GM21619 (cell line): ENCODE data around the gene CTSZ.
"Not testable (repeated sequence)": the region's sequence is repeated elsewhere in the genome, so short reads cannot be mapped to it uniquely, and the experiment has no call there.

Source experiments
- ATAC-seq: cut with Tn5 transposase; IDR thresholded peaks from one replicate; pipeline ENCODE4 v1.9.1; 2021; ENCODE audit not compliant: unreplicated experiment

Gene CTSZ

DNA sequence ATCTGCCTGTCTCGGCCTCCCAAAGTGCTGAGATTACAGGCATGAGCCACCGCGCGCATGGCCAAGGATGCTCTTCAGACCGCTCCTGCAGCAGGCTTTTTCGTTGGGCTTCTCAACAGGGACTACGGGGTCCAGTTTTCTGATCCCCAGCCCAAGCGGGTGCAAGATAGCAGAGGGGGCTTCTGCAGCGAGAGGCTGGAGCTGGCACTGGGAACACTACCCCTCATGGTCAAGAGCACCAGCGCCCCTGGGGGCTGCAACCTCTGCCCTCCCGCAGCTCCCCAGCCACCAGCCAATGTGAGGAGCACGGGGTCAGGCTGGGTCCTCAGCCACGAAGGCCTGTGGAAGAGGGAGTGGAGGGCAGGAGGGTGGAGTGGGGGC lies 6.0 kb downstream of the CTSZ start:
- ATAC-seq, result no peak

DNA sequence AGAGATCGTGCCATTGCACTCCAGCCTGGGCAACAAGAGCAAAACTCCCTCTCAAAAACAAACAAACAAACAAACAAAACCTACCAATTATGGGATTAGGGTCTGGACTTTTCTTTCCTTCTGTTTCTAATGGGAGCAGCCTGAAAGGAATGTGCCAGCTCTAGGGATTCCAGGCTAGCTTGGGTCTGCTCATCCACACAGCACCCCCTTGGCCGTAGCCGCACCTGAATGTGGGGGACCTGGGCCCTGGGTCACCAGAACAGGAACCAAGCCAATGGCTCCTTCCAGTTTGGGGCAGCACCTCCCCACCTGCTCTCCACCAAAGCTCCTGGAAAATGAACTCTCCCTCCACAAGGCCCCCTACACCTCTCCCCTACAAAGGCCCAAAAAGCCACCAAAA lies 6.7 kb downstream of the CTSZ start:
- ATAC-seq, result no peak

- no peak for ATAC-seq
These were observed 8.4 kb downstream of the CTSZ start for GRCh38 chr20:58998656-58999055.

GRCh38 chr20:58997141-58997770 lies 9.8 kb downstream of the CTSZ start:
- no peak for ATAC-seq

GRCh38 chr20:58996226-58996611 lies 10.8 kb downstream of the CTSZ start:
- ATAC-seq, result no peak

DNA sequence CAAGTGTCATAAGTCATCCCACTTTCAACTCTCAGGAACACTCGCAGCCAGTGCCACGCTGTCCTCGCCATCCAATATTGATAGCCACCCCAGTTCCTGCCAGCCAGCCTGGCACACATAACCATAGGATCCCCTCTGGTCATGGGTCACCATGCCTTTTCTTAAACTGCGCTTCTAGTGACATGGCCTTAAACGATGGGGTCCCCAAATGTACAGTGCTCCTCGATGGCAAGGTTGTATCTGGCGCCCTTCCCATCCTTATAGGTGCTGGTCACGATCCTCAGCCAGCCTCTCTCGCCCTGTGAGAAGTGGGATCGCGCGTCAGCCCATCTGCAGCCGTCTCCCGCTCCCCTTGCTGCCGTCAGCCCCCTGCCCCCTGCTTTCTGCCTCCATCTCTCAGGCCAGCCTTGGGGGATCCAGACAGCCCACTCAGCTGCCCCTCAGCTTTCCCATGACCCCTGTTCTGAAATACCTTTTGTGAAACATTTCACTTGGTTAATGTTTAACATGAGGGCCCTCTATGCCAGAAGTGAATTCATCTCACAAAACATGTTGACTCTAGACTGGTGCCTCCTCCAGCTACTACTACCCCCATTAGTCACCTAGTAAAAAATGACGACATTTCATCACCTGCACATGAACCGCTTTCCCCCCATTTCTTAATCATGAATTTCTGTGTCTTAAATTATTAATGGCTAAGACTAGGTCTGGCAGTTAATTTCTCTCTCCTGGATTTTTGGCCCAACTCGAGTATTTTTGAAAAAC lies 11.4 kb downstream of the CTSZ start:
- ATAC-seq, result no peak

DNA sequence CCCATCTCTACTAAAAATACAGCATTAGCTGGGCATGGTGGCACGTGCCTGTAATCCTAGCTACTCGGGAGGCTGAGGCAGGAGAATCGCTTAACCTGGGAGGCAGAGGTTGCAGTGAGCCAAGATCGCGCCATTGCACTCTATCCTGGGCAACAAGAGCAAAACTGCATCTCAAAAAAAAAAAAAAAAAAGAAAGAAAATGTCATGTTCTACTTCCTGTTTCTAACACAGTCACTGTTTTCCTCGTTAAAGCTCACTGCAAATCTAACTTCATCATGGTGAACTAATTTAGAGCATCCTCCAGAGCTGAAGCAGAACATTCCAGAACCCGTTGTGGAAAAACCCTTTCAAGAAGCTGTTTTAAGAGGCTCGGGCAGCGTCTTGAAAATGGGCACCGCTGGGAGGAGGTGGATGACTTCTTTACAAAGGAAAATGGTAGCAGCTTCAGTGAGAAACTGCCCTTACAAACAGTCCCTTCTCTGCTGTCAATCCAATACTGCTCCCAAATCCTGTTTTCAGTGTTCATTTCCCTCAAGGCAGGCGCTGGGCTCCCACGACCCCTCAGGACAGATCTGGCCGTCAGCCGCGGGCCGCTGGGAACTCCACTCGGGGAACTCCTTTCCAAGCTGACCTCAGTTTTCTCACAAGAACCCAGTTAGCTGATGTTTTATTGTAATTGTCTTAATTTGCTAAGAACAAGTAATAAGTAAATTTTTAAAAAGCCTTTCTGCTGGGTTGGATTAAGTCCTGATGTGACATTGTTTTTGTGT lies 12.5 kb downstream of the CTSZ start:
- ATAC-seq, result no peak

- ATAC-seq, result no peak
These were observed 13.5 kb downstream of the CTSZ start for GRCh38 chr20:58993332-58994248.

GRCh38 chr20:58992911-58993310 lies 14.1 kb downstream of the CTSZ start:
- no peak for ATAC-seq

GRCh38 chr20:58991715-58992114 lies 15.3 kb downstream of the CTSZ start:
- no peak for ATAC-seq

- no peak for ATAC-seq
These were observed 16.2 kb downstream of the CTSZ start for GRCh38 chr20:58990651-58991445.

- ATAC-seq, result no peak
These were observed 17.9 kb downstream of the CTSZ start for GRCh38 chr20:58989196-58989595.

GRCh38 chr20:58988565-58988882 lies 18.5 kb downstream of the CTSZ start:
- ATAC-seq, result no peak

DNA sequence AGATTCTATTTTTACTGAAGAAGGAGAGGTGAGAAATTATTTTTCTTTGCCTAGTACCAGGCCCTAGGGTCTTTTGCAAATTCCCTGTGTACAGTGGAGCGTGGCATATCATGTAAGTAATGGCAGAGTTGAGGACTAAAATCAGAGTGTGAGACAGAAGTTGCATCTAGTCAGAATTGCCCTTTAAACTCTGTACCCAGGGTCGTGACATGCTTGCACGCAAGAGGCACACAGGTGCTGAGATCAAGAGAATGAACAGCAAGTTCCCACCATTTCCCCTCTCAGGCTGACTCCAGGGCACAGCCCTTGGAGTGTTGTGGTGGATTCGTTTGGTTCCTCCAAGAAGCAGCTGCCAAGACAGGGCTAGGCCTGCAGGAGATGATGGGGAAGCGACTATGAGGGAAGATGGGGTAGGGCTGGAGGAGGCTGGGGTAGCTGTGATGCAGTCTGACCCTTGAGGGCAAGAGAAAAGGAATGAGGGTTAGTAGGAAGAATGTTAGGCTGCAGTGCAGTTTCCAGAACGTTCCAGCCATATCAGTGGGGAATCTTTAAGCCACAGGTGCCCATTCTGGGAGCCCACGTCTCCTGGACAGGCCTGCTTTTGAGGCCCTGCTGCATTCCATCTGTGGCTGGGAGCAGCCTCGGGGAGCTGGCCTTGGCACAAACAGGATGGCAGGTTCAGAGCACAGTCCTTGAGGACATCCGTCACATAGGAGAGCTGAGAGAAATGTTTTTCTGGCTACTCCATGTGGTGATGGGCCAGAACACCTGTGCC lies 19.1 kb downstream of the CTSZ start:
- ATAC-seq, result no peak

GRCh38 chr20:58986968-58987517 lies 20.0 kb downstream of the CTSZ start:
- ATAC-seq, result no peak

DNA sequence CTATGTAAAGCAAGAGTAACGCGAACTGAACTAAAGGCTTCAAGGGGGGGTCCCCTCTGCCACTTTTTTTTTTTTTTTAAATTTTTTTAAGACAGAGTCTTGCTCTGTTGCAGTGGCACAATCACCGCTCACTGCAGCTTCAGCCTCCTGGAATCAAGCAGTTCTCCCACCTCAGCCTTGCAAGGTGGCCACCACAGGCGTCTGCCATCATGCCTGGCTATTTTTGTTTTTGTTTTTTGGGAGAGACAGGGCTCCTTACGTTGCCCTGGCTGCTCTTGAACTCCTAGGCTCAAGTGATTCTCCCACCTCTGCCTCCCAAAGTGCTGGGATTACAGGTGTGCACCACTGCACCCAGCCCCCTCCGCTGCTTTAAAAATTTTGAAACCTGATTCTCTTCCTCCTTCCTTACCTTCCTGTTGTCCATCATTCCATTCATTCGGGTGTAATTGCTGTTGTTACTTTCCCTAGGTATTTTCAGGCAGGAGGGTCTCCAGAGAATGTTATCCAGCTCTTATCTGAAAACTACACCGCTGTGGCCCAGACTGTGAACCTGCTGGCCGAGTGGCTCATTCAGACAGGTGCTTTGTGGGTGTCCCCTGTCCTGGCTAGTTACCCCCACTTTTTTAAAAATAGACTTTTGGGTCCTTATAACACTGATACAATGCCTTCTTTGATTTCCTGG lies 20.6 kb downstream of the CTSZ start:
- no peak for ATAC-seq

DNA sequence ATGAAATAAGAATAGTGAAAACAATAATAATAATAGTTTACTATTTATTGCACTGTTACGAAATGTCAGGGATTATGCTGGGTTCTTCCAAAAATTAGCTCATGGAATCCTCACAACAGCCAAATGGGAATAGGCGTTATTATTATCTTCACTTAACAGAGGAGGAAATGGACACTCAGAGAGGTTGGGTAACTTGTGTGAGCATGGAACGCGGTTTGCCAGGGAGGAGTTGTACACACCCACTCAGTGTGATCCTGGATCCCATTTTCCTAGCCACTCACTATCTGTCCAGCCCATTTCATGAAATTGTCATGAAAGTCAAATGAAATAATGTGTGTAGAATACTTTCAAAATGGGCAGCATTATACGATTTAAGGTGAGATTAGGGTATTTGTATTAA lies 21.4 kb downstream of the CTSZ start:
- no peak for ATAC-seq

DNA sequence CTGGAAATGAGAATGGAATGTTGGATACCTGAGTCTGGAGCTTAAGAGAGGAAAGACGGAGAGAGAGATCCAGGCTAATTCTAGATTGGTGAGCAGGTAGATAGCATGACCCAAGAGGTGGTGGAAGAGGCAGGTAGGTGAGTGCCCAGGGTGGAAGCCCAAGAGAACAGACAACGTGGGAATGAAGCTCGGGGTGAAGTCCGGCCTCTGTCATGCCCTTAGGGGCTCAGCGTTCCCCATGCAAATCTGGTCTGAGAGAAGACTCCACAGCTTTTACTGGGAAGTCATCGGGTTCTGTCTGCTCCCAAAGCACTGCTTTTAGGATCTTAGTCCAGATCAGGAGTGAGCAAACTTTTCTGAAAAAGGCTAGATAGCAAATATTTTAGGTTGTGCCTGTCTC lies 22.4 kb downstream of the CTSZ start:
- no peak for ATAC-seq

DNA sequence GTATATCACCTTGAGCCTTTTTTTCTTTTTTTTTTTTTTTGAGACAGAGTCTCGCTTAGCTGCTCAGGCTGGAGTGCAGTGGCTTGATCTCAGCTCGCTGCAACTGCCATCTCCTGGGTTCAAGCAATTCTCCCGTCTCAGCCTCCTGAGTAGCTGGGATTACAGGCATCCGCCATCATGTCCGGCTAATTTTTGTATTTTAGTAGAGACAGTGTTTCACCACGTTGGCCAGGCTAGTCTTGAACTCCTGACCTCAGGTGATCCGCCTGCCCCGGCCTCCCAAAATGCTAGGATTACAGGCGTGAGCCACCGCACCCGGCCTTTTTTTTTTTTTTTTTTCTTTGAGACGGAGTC lies 24.0 kb downstream of the CTSZ start:
- not testable (repeated sequence) for ATAC-seq
